GM10248 (cell line): Measurements from ENCODE around the gene RAMP2.
A peak's percentile ranks its signal among the peaks of the same experiment; 100 is the strongest.

Experiments used
- CTCF ChIA-PET: fragments of 300-600 bp; sonication (Branson Sonifier 250); formaldehyde crosslinking; extraction: SDS; loops from one replicate; lab custom pipeline; 2021; ENCODE audit warnings: antibody characterized with exemption; lab: Yijun Ruan, JAX
- POLR2A ChIA-PET: fragments of 350-650 bp; sonication (Branson Sonifier 250); formaldehyde crosslinking; extraction: SDS; loops from one replicate; lab custom pipeline; 2020; ENCODE audit warnings: antibody characterized with exemption; lab: Yijun Ruan, JAX
- DNase-seq: peaks from one replicate; pipeline ENCODE4 v3.0.0; 2012; ENCODE audit errors: extremely low spot score
- TF ChIP-seq, protein P1 (sequence below): IDR thresholded peaks from 2 replicates; pipeline ENCODE4 v1.5.1; 2012; ENCODE audit warnings: mild to moderate bottlenecking, low read depth; ENCODE audit errors: extremely low read depth, missing control alignments, control extremely low read depth

The RAMP2 gene

DNA sequence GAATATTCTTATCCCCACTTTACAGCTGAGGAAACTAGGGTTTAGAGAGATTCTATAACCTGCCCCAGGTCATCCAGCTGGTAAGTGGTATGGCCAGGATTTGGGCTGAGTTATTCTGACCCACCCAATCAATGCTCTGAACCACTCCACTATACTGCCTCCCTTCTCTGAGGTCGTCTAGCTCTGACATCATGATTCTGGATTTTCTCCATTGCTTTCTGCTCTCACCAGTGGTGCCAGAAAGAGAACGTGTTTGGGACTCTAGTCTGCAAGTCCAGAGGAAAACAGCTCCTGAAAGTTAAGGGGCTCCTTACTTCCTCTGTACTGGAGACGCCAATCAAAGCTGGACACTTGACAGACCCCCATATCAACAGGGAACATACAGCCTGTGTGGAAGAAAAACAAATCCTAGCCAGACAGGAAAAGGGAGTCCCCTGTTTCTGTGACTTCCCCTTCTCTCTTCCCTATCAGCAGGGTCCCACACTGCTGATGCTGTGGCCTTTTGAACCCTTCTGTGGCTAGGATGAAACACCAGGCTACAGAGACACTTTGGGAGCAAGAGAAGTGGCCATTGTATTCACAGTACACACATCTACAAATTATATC is 10.2 kb upstream of the RAMP2 start:
- TF ChIP-seq, protein P1, sequence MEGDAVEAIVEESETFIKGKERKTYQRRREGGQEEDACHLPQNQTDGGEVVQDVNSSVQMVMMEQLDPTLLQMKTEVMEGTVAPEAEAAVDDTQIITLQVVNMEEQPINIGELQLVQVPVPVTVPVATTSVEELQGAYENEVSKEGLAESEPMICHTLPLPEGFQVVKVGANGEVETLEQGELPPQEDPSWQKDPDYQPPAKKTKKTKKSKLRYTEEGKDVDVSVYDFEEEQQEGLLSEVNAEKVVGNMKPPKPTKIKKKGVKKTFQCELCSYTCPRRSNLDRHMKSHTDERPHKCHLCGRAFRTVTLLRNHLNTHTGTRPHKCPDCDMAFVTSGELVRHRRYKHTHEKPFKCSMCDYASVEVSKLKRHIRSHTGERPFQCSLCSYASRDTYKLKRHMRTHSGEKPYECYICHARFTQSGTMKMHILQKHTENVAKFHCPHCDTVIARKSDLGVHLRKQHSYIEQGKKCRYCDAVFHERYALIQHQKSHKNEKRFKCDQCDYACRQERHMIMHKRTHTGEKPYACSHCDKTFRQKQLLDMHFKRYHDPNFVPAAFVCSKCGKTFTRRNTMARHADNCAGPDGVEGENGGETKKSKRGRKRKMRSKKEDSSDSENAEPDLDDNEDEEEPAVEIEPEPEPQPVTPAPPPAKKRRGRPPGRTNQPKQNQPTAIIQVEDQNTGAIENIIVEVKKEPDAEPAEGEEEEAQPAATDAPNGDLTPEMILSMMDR, result no peak
- no peak for DNase-seq
- POLR2A ChIA-PET, result no interaction called here
- CTCF ChIA-PET, result interaction anchor here (3.2 to 8.3 kb wide), 2 partner anchors 10 to 173 kb away, joined by 17 to 99 read pairs; partner anchors contain the start of genes PSMC3IP and RAMP2

DNA sequence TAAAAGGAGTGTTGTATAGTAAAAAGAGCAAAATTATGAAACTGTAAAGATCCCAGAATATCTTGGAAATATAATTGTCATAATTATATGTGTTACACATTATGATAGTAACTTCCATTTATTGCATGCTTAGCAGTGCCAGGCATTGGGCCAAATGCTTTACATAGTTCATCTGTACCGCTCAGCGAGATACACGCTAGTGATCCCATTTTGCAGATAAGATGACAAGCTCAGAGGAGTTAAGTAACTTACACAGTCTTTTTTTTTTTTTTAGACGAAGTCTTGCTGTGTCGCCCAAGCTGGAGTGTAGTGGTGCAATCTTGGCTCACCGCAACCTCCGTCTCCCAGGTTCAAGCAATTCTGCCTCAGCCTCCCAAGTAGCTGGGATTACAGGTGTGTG is 9.4 kb upstream of the RAMP2 start:
- ChIA-PET CTCF (interaction anchor here (0.8 to 8.3 kb wide), 3 partner anchors 9 to 174 kb away, joined by 4 to 99 read pairs (median 17); partner anchors contain the start of genes BECN1, PSMC3IP and RAMP2), POLR2A (no interaction called here)
- no peak for DNase-seq
- TF ChIP-seq, protein P1, result no peak

DNA sequence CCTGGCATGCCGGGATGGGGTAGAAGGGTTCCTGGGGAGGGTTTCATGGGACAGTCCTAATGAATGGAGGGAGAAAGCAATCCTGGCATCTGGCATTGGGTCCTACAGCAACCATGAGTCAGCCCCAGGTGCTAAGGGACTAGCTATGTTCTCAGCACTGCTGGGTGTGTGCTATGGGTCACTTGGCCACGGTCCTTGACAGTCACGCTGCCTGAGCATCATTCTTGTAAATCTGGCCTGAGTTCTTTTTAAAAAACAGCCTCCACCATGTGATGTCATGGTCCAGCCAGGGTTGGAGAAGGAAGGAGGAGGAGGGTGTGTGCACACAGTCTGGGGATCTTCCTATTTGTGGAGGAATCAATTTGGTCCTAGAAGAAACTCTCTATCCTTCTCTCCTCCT is 6.2 kb upstream of the RAMP2 start:
- POLR2A ChIA-PET, result no interaction called here
- TF ChIP-seq, protein P1, result no peak
- CTCF ChIA-PET, result interaction anchor here (1.4 kb wide), 2 partner anchors 9 to 18 kb away, joined by 3 to 7 read pairs; partner anchors contain the start of gene VPS25
- no peak for DNase-seq

DNA sequence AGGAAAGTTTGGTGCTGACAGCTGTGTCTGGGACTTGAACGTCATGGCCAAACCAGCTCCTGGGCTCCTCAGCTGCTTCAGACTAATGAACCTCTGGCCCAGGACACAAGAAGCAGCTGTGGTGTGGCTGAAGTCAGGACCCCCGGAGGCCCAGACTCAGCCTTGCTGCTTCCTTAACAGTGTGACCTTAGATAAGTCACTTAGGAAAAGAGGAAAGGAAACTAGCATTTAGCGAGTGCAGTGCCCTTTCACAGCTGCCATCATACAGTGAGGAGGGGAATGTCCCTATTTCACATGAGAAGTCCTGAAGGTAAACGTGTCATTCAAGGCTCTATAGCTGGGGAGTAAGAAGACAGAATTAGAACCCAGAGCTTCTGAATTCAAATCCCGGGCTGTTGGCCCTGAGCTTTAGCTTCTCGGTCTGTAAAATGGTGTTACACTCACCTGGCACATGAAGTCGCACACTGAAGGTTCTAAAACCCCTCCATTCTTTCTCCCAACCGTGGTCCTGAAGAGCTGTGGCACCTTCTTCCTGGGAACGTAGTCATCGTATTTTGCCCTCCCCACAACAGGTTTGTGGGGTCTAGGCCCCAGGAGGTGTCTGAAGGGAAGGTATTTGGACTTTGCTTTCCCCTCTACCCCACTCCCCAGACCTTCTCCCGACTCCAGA is 910 bp upstream of the RAMP2 start:
- TF ChIP-seq, protein P1, result no peak
- peak; percentile 58 for DNase-seq
- ChIA-PET CTCF (interaction anchor here (0.6 to 7.4 kb wide), 16 partner anchors 9 to 238 kb away, joined by 3 to 109 read pairs (median 4); partner anchors contain the start of genes BECN1, CCR10, PSMC3IP and RPL27), POLR2A (interaction anchor here (0.8 kb wide), 1 partner anchor 12 kb away, joined by 3 read pairs; no protein-coding TSS in a partner anchor)

DNA sequence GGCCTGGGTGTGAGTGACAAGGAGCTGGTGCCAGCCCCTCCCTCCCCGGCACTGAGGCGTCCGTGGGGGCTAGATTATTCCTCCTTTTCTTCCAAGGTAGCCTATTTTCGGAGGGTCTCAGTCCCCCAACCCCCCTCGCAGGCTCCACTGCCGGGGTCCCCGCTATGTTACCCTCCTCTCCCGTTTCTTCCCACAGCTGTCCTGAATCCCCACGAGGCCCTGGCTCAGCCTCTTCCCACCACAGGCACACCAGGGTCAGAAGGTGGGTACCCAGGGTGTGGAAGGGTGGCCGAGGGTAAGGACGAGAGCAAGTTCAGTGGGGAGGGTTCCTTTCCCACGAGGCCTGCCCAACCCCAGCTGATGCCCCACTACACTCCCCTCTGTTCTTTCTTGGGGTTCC is 611 bp downstream of the RAMP2 start:
- no peak for DNase-seq
- TF ChIP-seq, protein P1, result no peak
- POLR2A ChIA-PET, result no interaction called here
- CTCF ChIA-PET, result interaction anchor here (0.8 to 7.4 kb wide), 9 partner anchors 12 to 237 kb away, joined by 3 to 109 read pairs (median 4); partner anchors contain the start of genes CNTD1, COA3, PSMC3IP and RPL27

DNA sequence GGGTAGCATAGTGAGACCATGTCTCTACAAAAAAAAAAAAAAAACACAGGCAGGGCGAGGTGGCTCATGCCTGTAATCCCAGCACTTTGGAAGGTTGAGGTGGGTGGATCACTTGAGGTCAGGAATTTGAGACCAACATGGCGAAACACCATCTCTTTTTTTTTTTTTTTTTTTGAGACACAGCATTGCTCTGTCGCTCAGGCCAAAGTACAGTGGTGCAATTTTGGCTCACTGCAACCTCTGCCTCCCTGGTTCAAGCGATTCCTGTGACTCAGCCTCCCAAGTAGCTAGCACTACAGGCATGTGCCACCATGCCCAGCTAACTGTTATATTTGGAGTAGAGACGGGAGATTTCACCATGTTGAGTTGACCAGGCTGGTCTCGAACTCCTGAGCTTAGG is 5.1 kb downstream of the RAMP2 start:
- TF ChIP-seq, protein P1, result no peak
- CTCF ChIA-PET, result interaction anchor here (1.1 to 1.9 kb wide), 3 partner anchors 12 to 188 kb away, joined by 3 to 8 read pairs (median 3); no protein-coding TSS in a partner anchor
- DNase-seq, result no peak
- POLR2A ChIA-PET, result no interaction called here
